ENCODE measurements around the gene DGCR8.

DGCR8 gene

GRCh38 chr22:20096574-20097420 lies 16.8 kb downstream of the DGCR8 start:
- Histone ChIP-seq H3K9me3 (ENCODE audit: control insufficient read depth in 5 of 5, low read length in 5 of 5) (no peaks in the 10 kb centered on the region), H3K9ac (ENCODE audit: low read length in 5 of 5) (no peak overlapping the region), H3K4me3 (ENCODE audit: low read depth in 1 of 5, low read length in 5 of 5) (no peak overlapping the region), H3K4me1 (ENCODE audit: control insufficient read depth in 5 of 5, insufficient read depth in 5 of 5, low read length in 5 of 5) (no peaks in the 10 kb centered on the region), H3K27ac (ENCODE audit: low read depth, low read length) (no peak overlapping the region), H3K36me3 (ENCODE audit: control insufficient read depth in 5 of 5, insufficient read depth in 5 of 5, low read length in 5 of 5) (peaks cover 25 to 85% (median 83%) of the 10 kb centered on the region in 5 donors), H3K27me3 (ENCODE audit: control insufficient read depth in 5 of 5, insufficient read depth in 4 of 5, low read length in 5 of 5) (no peaks in the 10 kb centered on the region)

GRCh38 chr22:20099099-20099711 lies 19.2 kb downstream of the DGCR8 start:
- Histone ChIP-seq H3K4me3 (ENCODE audit: low read depth in 1 of 5, low read length in 5 of 5) (no peak overlapping the region), H3K9me3 (ENCODE audit: control insufficient read depth in 5 of 5, low read length in 5 of 5) (no peaks in the 10 kb centered on the region), H3K27ac (ENCODE audit: low read depth, low read length) (no peak overlapping the region), H3K27me3 (ENCODE audit: control insufficient read depth in 5 of 5, insufficient read depth in 4 of 5, low read length in 5 of 5) (no peaks in the 10 kb centered on the region), H3K9ac (ENCODE audit: low read length in 5 of 5) (no peak overlapping the region), H3K4me1 (ENCODE audit: control insufficient read depth in 5 of 5, insufficient read depth in 5 of 5, low read length in 5 of 5) (no peaks in the 10 kb centered on the region), H3K36me3 (ENCODE audit: control insufficient read depth in 5 of 5, insufficient read depth in 5 of 5, low read length in 5 of 5) (peaks cover 27 to 78% (median 70%) of the 10 kb centered on the region in 5 donors)

DNA sequence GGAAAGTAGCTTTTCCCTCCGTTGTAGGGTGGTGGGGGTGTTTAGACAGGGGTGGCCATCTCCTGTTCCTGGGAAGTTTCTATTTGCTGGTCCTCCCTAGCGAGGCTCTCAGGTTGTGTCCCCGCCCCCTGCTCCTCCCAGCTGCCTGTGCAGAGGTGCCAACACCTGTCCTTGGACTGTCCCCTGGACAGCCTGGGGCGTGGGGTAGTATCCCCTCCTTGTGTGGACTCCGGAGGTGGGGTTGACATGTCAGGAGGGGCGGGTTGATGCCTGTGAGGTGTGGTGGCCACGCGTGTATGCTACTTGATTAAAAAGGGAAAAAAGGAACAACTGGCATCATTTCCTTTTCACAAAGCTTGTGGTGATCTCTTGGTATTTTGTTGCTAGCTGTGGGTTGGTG lies 21.6 kb downstream of the DGCR8 start:
- no peaks in the 10 kb centered on the region for H3K27me3 ChIP-seq (ENCODE audit: control insufficient read depth in 5 of 5, insufficient read depth in 4 of 5, low read length in 5 of 5)
- H3K4me3 ChIP-seq (ENCODE audit: low read depth in 1 of 5, low read length in 5 of 5), result no peak overlapping the region
- no peaks in the 10 kb centered on the region for H3K9me3 ChIP-seq (ENCODE audit: control insufficient read depth in 5 of 5, low read length in 5 of 5)
- H3K27ac ChIP-seq (ENCODE audit: low read depth, low read length), result no peak overlapping the region
- no peak overlapping the region for H3K9ac ChIP-seq (ENCODE audit: low read length in 5 of 5)
- H3K4me1 ChIP-seq (ENCODE audit: control insufficient read depth in 5 of 5, insufficient read depth in 5 of 5, low read length in 5 of 5), result no peaks in the 10 kb centered on the region
- H3K36me3 ChIP-seq (ENCODE audit: control insufficient read depth in 5 of 5, insufficient read depth in 5 of 5, low read length in 5 of 5), result peaks cover 18 to 78% (median 71%) of the 10 kb centered on the region in 5 donors

GRCh38 chr22:20102203-20102780 lies 22.3 kb downstream of the DGCR8 start:
- Histone ChIP-seq H3K4me3 (ENCODE audit: low read depth in 1 of 5, low read length in 5 of 5) (no peak overlapping the region), H3K36me3 (ENCODE audit: control insufficient read depth in 5 of 5, insufficient read depth in 5 of 5, low read length in 5 of 5) (peaks cover 12 to 84% (median 76%) of the 10 kb centered on the region in 5 donors), H3K9me3 (ENCODE audit: control insufficient read depth in 5 of 5, low read length in 5 of 5) (no peaks in the 10 kb centered on the region)

GRCh38 chr22:20105456-20106204 lies 25.6 kb downstream of the DGCR8 start:
- Histone ChIP-seq H3K27me3 (ENCODE audit: control insufficient read depth in 5 of 5, insufficient read depth in 4 of 5, low read length in 5 of 5) (no peaks in the 10 kb centered on the region), H3K27ac (ENCODE audit: low read depth, low read length) (no peak overlapping the region), H3K9me3 (ENCODE audit: control insufficient read depth in 5 of 5, low read length in 5 of 5) (no peaks in the 10 kb centered on the region), H3K36me3 (ENCODE audit: control insufficient read depth in 5 of 5, insufficient read depth in 5 of 5, low read length in 5 of 5) (peaks cover 2 to 91% (median 84%) of the 10 kb centered on the region in 5 donors), H3K9ac (ENCODE audit: low read length in 5 of 5) (no peak overlapping the region), H3K4me1 (ENCODE audit: control insufficient read depth in 5 of 5, insufficient read depth in 5 of 5, low read length in 5 of 5) (no peaks in the 10 kb centered on the region), H3K4me3 (ENCODE audit: low read depth in 1 of 5, low read length in 5 of 5) (no peak overlapping the region)

More at GRCh38 chr22:20102203-20102780, 22.3 kb downstream of the DGCR8 start:
- H3K4me1 ChIP-seq (ENCODE audit: control insufficient read depth in 5 of 5, insufficient read depth in 5 of 5, low read length in 5 of 5), result no peaks in the 10 kb centered on the region
- no peak overlapping the region for H3K27ac ChIP-seq (ENCODE audit: low read depth, low read length)
- H3K27me3 ChIP-seq (ENCODE audit: control insufficient read depth in 5 of 5, insufficient read depth in 4 of 5, low read length in 5 of 5), result no peaks in the 10 kb centered on the region
- no peak overlapping the region for H3K9ac ChIP-seq (ENCODE audit: low read length in 5 of 5)

- Histone ChIP-seq H3K36me3 (ENCODE audit: control insufficient read depth in 5 of 5, insufficient read depth in 5 of 5, low read length in 5 of 5) (peaks cover 2 to 91% (median 86%) of the 10 kb centered on the region in 5 donors), H3K4me1 (ENCODE audit: control insufficient read depth in 5 of 5, insufficient read depth in 5 of 5, low read length in 5 of 5) (no peaks in the 10 kb centered on the region), H3K27me3 (ENCODE audit: control insufficient read depth in 5 of 5, insufficient read depth in 4 of 5, low read length in 5 of 5) (no peaks in the 10 kb centered on the region), H3K9me3 (ENCODE audit: control insufficient read depth in 5 of 5, low read length in 5 of 5) (no peaks in the 10 kb centered on the region), H3K27ac (ENCODE audit: low read depth, low read length) (no peak overlapping the region), H3K4me3 (ENCODE audit: low read depth in 1 of 5, low read length in 5 of 5) (no peak overlapping the region), H3K9ac (ENCODE audit: low read length in 5 of 5) (no peak overlapping the region)
These were observed 26.3 kb downstream of the DGCR8 start for GRCh38 chr22:20106205-20106848.

DNA sequence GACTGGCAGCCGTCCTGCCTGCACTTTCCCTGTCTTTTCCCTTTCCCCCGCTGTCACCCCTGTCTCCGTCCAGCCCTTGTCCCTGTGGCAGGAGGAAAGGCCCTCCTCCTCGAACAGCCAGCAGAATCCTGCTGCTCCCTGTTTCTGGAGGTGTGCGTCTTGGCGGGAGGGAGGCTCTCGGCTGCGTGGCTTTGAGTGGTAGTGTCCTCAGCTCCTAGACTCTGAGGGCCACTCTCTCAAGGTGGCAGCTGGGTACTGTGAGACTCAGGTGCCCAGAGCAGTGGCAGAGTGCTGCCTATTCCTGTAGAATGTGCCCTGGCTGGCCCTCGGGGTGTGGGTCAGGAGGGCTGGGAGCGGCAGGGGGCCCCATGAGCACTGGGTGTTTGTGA lies 26.8 kb downstream of the DGCR8 start:
- Histone ChIP-seq H3K9ac (ENCODE audit: low read length in 5 of 5) (no peak overlapping the region), H3K9me3 (ENCODE audit: control insufficient read depth in 5 of 5, low read length in 5 of 5) (no peaks in the 10 kb centered on the region), H3K36me3 (ENCODE audit: control insufficient read depth in 5 of 5, insufficient read depth in 5 of 5, low read length in 5 of 5) (peaks cover 2 to 90% (median 85%) of the 10 kb centered on the region in 5 donors), H3K27me3 (ENCODE audit: control insufficient read depth in 5 of 5, insufficient read depth in 4 of 5, low read length in 5 of 5) (no peaks in the 10 kb centered on the region), H3K27ac (ENCODE audit: low read depth, low read length) (no peak overlapping the region), H3K4me1 (ENCODE audit: control insufficient read depth in 5 of 5, insufficient read depth in 5 of 5, low read length in 5 of 5) (no peaks in the 10 kb centered on the region), H3K4me3 (ENCODE audit: low read depth in 1 of 5, low read length in 5 of 5) (no peak overlapping the region)

- peaks cover 2 to 90% (median 86%) of the 10 kb centered on the region in 5 donors for H3K36me3 ChIP-seq (ENCODE audit: control insufficient read depth in 5 of 5, insufficient read depth in 5 of 5, low read length in 5 of 5)
- no peaks in the 10 kb centered on the region for H3K9me3 ChIP-seq (ENCODE audit: control insufficient read depth in 5 of 5, low read length in 5 of 5)
- no peak overlapping the region for H3K9ac ChIP-seq (ENCODE audit: low read length in 5 of 5)
- no peak overlapping the region for H3K27ac ChIP-seq (ENCODE audit: low read depth, low read length)
- no peaks in the 10 kb centered on the region for H3K27me3 ChIP-seq (ENCODE audit: control insufficient read depth in 5 of 5, insufficient read depth in 4 of 5, low read length in 5 of 5)
- peaks cover 0 to 4% (median 0%) of the 10 kb centered on the region in 5 donors for H3K4me1 ChIP-seq (ENCODE audit: control insufficient read depth in 5 of 5, insufficient read depth in 5 of 5, low read length in 5 of 5)
- H3K4me3 ChIP-seq (ENCODE audit: low read depth in 1 of 5, low read length in 5 of 5), result no peak overlapping the region
These were observed 27.4 kb downstream of the DGCR8 start for GRCh38 chr22:20107471-20107901.

DNA sequence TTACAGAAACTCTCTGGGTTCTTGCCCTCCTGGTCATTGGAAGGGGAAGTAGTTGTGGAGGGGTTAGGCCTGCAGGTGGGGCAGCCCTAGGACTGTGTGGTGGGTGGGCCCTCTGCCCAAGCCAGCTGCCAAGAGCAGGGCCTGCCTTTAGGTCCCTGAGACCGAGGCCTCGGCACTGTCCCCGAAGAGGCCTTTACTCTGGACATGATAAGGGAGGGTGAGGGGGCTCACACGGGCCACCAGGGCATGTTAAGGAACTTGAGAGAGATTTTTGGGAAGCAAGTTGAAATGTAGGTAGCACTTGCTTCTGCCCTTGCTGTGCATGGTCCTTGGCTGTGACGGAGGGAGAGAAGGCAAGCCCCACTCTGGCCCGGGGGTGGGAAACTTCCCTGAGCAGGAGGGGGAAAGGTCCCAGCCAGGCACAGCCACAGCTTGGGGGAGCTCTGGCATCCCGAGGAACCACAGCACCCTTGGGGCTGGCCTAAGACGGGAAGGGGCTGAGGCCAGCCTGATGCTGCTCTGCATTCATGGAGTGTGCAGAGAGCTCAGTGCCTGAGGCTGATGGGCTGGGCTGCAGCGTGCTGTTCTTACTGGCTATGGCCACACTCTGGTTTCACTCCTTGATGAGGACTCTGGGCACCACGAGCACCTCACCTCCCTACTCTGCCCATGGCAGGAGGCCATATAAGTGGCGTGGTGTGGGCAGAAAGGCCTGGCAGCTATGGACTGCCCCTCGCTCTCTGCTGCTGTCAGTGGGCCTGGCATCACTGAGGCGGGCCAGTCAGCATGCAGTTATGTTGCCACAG lies 28.1 kb downstream of the DGCR8 start:
- no peak overlapping the region for H3K9ac ChIP-seq (ENCODE audit: low read length in 5 of 5)
- no peaks in the 10 kb centered on the region for H3K9me3 ChIP-seq (ENCODE audit: control insufficient read depth in 5 of 5, low read length in 5 of 5)
- peaks cover 2 to 95% (median 91%) of the 10 kb centered on the region in 5 donors for H3K36me3 ChIP-seq (ENCODE audit: control insufficient read depth in 5 of 5, insufficient read depth in 5 of 5, low read length in 5 of 5)

More for the DNA sequence above, 28.1 kb downstream of the DGCR8 start:
- H3K4me1 ChIP-seq (ENCODE audit: control insufficient read depth in 5 of 5, insufficient read depth in 5 of 5, low read length in 5 of 5), result peaks cover 0 to 4% (median 0%) of the 10 kb centered on the region in 5 donors
- no peak overlapping the region for H3K27ac ChIP-seq (ENCODE audit: low read depth, low read length)
- H3K4me3 ChIP-seq (ENCODE audit: low read depth in 1 of 5, low read length in 5 of 5), result no peak overlapping the region
- H3K27me3 ChIP-seq (ENCODE audit: control insufficient read depth in 5 of 5, insufficient read depth in 4 of 5, low read length in 5 of 5), result no peaks in the 10 kb centered on the region

Data from subcutaneous abdominal adipose tissue (tissue), 5 donors.